Stimulated activated CD8-positive, alpha-beta memory T cell treated with anti-CD3 and anti-CD28 coated beads, Interleukin-12 subunit alpha, Interleukin-12 subunit beta, amount 100 ng/mL, for 4 hours (primary cell): ENCODE results near the gene LNX1.

Experiments
- DNase-seq: peaks from one replicate; pipeline ENCODE4 v3.0.0-alpha.2; 2020; ENCODE audit warnings: low read depth

LNX1 gene

GRCh38 chr4:53571936-53572599 is 19.2 kb downstream of the LNX1 start:
- no peak for DNase-seq

- DNase-seq = no peak
These were observed 27.5 kb downstream of the LNX1 start for GRCh38 chr4:53563824-53564223.

- DNase-seq = no peak
These were observed 28.9 kb downstream of the LNX1 start for GRCh38 chr4:53562409-53562808.

GRCh38 chr4:53559021-53559620 is 32.2 kb downstream of the LNX1 start:
- no peak for DNase-seq

- no peak for DNase-seq
These were observed 33.1 kb downstream of the LNX1 start for GRCh38 chr4:53558065-53558801.

GRCh38 chr4:53557669-53558064 is 33.6 kb downstream of the LNX1 start:
- DNase-seq = no peak

- DNase-seq = no peak
These were observed 34.6 kb downstream of the LNX1 start for GRCh38 chr4:53556651-53557050.

- no peak for DNase-seq
These were observed 37.6 kb downstream of the LNX1 start for GRCh38 chr4:53553486-53554210.

GRCh38 chr4:53552711-53553110 is 38.6 kb downstream of the LNX1 start:
- DNase-seq = no peak

GRCh38 chr4:53551958-53552357 is 39.3 kb downstream of the LNX1 start:
- DNase-seq = no peak

- no peak for DNase-seq
These were observed 39.9 kb downstream of the LNX1 start for GRCh38 chr4:53551281-53551864.

GRCh38 chr4:53548662-53549061 is 42.6 kb downstream of the LNX1 start:
- no peak for DNase-seq

- no peak for DNase-seq
These were observed 43.3 kb downstream of the LNX1 start for GRCh38 chr4:53547983-53548382.

- DNase-seq = no peak
These were observed 45.2 kb downstream of the LNX1 start for GRCh38 chr4:53545942-53546581.

- no peak for DNase-seq
These were observed 46.0 kb downstream of the LNX1 start for GRCh38 chr4:53545273-53545672.

GRCh38 chr4:53543561-53543960 is 47.7 kb downstream of the LNX1 start:
- no peak for DNase-seq

GRCh38 chr4:53541577-53542206 is 49.6 kb downstream of the LNX1 start:
- no peak for DNase-seq

GRCh38 chr4:53538756-53539155 is 52.5 kb downstream of the LNX1 start:
- no peak for DNase-seq

- no peak for DNase-seq
These were observed 53.7 kb downstream of the LNX1 start for GRCh38 chr4:53537606-53538005.

GRCh38 chr4:53536328-53536727 is 55.0 kb downstream of the LNX1 start:
- DNase-seq = no peak

- DNase-seq = no peak
These were observed 55.7 kb downstream of the LNX1 start for GRCh38 chr4:53535567-53535966.
